ENCODE measurements around the gene DCP1B.
A peak's percentile ranks its signal among the peaks of the same experiment; 100 is the strongest.

- no peak for TF ChIP-seq RFX5 (IDR thresholded peaks at IDR 0.05; ENCODE audit: low read depth, low read length)
- no peak for TF ChIP-seq POLR2A (IDR thresholded peaks at IDR 0.05; ENCODE audit: low read depth, low read length)
- TF ChIP-seq CTCF (conservative IDR thresholded peaks at IDR 0.05; ENCODE audit: low read depth, low read length), result peak; percentile 97
- TF ChIP-seq RCOR1 (IDR thresholded peaks at IDR 0.05; ENCODE audit: insufficient replicate concordance, low read length), result no peak
- TF ChIP-seq RAD21 (IDR thresholded peaks at IDR 0.05; ENCODE audit: low read length), result peak; percentile 93
- TF ChIP-seq BHLHE40 (IDR thresholded peaks at IDR 0.05; ENCODE audit: low read depth, low read length), result no peak
- TF ChIP-seq MAFK (IDR thresholded peaks at IDR 0.05; ENCODE audit: low read depth, low read length), result no peak
- no peak for TF ChIP-seq CHD1 (IDR thresholded peaks at IDR 0.05; ENCODE audit: low read depth, low read length)
- no peak for TF ChIP-seq MAZ (IDR thresholded peaks at IDR 0.05; ENCODE audit: borderline replicate concordance, low read depth, low read length)
- no peak for TF ChIP-seq CEBPB (IDR thresholded peaks at IDR 0.05; ENCODE audit: low read depth, low read length)
- peak; percentile 96 for TF ChIP-seq SMC3 (IDR thresholded peaks at IDR 0.05; ENCODE audit: low read depth, low read length)
- TF ChIP-seq NFE2L2 (IDR thresholded peaks at IDR 0.05; ENCODE audit: low read depth, low read length), result no peak
- TF ChIP-seq MXI1 (IDR thresholded peaks at IDR 0.05; ENCODE audit: borderline replicate concordance, low read depth, low read length), result no peak
- TF ChIP-seq, protein P1, sequence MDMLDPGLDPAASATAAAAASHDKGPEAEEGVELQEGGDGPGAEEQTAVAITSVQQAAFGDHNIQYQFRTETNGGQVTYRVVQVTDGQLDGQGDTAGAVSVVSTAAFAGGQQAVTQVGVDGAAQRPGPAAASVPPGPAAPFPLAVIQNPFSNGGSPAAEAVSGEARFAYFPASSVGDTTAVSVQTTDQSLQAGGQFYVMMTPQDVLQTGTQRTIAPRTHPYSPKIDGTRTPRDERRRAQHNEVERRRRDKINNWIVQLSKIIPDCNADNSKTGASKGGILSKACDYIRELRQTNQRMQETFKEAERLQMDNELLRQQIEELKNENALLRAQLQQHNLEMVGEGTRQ (IDR thresholded peaks at IDR 0.05; ENCODE audit: low read depth, low read length), result no peak
Measured at GRCh38 chr12:1939801-1940607, 64.3 kb downstream of the DCP1B start.
